ENCODE results near the gene RBBP6.
"Not testable (repeated sequence)": the region's sequence is repeated elsewhere in the genome, so short reads cannot be mapped to it uniquely, and the experiment has no call there.

Gene RBBP6, protein sequence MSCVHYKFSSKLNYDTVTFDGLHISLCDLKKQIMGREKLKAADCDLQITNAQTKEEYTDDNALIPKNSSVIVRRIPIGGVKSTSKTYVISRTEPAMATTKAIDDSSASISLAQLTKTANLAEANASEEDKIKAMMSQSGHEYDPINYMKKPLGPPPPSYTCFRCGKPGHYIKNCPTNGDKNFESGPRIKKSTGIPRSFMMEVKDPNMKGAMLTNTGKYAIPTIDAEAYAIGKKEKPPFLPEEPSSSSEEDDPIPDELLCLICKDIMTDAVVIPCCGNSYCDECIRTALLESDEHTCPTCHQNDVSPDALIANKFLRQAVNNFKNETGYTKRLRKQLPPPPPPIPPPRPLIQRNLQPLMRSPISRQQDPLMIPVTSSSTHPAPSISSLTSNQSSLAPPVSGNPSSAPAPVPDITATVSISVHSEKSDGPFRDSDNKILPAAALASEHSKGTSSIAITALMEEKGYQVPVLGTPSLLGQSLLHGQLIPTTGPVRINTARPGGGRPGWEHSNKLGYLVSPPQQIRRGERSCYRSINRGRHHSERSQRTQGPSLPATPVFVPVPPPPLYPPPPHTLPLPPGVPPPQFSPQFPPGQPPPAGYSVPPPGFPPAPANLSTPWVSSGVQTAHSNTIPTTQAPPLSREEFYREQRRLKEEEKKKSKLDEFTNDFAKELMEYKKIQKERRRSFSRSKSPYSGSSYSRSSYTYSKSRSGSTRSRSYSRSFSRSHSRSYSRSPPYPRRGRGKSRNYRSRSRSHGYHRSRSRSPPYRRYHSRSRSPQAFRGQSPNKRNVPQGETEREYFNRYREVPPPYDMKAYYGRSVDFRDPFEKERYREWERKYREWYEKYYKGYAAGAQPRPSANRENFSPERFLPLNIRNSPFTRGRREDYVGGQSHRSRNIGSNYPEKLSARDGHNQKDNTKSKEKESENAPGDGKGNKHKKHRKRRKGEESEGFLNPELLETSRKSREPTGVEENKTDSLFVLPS (N-terminal part only)

DNA sequence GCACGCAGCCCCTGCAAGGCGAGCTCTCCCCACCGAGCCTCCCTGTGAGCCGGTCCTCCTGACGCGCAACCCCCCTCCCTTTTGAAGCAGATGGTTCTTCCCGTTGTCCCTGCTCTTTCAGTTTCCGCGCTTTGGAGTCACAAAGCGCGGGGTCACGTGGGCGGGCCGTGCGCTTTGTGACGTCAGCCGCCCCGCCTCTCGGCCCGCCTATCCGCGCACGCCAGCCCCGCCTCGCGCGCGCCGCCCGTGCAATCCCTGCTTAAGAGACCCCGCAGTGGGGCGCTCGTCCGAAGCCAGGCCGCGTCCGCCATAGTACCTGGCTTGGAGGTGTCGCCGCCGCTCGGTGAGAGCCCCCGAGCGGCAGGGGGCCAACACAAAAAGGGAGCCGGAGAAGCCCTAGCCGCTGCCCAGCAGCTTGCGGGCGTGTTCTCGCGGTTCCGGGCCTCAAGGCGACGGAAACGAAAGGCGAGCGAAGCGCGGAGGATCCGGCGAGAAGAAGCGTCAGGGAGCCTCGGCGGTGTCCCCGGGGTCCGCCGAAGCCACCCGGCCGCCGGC, at the start of gene RBBP6:
RBBP6 (plus strand) TSS at position 272 of the 555 bp plus-strand sequence. CDS start 1,061 bp downstream, outside the sequence.
- peak; percentile 87 for DNase-seq

DNA sequence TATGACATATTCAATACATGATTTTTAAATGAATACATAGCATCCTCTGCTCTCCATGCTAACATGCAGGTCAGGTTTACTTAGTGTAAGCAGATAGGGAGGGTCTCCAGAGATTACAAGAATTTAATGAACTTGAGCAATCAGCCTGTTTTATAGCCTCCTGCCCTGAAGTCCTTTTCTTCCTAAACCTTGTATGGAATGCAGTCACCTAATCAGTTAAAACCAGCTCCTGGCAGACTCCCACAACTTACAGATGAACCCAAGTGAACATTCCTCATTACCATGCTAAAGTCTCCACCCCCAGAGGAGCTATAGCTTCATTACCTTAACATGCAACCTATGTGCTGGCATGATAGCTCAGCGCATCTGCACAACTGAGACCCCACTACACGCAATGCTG, 48.5 kb upstream of the RBBP6 start:
- no peak for DNase-seq

DNA sequence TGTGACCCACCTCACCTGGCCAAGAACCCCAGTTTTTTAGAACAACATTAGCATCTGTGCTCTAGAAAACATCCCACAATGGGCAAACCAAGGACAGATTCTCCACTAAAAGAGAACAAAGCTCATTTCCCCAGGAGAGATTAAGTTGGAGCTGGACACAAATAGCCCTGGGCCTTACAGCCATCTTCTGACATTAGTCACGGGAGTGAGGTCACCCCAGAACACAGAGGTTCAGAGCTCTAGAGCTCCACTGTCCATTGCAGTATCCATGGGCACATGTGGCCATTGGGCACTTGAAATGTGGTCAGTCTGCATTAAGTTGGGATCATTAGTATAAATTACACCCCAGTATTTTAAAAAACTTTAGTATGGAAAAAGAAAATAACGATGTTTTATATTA, 47.6 kb upstream of the RBBP6 start:
- no peak for DNase-seq

DNA sequence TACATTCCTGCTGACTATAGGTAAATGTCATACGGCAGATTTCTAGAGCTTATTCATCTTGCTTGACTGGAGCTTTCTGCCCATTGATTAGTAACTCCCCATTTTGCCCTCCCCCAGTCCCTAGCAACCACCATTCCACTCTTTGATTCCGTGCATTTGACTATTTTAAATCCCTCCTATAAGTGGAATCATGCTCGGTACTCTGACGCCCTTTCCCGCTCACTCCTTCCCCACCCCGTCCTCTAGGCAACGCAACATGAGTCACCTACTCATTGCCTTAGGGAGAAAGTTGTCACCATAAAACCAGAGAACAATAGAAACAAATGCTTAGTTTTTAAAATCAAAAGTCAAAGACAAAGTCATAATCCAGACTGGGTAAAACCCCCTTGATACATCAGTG, 45.5 kb upstream of the RBBP6 start:
- no peak for DNase-seq

DNA sequence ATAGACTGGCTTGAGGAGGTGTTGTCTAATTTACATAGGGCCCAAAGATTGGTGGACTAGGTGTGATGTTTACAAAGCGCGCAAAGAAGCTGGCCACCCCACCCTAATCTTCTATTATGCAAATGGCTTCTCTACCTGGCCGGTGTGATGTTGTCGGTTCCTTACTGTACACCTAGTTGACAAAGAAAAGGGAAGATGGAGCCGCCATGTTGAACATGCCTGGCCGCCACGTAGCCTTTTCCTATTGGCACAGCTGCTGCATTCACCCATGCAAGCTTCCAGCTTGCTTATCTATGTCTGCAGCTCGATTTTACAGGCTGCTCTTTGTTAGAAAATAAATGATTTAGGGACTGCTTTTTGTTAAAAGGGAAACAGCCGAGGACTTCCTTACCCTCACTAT, 44.2 kb upstream of the RBBP6 start:
- DNase-seq = not testable (repeated sequence)

DNA sequence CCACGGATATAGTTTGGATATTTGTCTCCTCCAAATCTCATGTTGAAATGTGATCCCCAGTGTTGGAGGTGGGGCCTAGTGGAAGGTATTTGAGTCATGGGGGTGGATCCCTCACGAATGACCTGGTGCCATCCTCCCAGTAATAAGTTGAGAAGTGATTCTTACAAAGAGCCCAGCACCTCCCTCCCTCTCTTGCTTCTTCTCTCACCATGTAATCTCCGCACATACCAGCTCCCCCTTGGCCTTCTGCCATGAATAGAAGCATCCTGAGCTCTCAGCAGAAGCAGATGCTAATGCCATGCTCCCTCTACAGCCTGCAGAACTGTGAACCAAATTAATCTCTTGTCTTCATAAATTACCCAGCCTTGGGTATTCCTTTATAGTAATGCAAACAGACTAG, 41.9 kb upstream of the RBBP6 start:
- peak; percentile 58 for DNase-seq

DNA sequence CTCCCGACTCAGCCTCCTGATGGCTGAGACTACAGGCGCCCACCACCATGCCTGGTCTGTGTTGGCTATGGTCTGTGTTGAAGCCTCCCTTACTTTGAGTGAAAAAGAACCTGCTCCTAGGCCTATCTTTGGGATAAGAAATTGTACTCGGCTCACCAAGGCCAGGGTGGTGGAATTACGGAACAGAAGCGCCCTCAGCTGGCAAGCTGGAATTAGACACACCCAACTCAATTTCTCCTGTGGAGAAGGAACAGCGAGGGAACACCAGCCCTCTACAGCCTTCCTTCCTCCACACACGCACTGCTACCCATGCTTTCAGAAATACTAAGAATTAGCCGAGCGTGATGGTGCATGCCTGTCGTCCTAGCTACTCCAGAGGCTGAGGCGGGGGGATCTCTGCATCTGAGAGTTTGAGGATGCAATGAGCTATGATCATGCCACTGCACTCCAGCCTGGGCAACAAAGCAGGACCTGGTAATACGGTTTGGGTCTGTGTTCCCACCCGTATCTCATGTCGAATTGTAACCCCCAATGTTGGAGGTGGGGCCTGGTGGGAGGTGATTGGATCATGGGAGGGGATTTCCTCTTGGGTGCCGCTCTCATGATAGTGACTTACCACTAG, 40.1 kb upstream of the RBBP6 start:
- DNase-seq = no peak

DNA sequence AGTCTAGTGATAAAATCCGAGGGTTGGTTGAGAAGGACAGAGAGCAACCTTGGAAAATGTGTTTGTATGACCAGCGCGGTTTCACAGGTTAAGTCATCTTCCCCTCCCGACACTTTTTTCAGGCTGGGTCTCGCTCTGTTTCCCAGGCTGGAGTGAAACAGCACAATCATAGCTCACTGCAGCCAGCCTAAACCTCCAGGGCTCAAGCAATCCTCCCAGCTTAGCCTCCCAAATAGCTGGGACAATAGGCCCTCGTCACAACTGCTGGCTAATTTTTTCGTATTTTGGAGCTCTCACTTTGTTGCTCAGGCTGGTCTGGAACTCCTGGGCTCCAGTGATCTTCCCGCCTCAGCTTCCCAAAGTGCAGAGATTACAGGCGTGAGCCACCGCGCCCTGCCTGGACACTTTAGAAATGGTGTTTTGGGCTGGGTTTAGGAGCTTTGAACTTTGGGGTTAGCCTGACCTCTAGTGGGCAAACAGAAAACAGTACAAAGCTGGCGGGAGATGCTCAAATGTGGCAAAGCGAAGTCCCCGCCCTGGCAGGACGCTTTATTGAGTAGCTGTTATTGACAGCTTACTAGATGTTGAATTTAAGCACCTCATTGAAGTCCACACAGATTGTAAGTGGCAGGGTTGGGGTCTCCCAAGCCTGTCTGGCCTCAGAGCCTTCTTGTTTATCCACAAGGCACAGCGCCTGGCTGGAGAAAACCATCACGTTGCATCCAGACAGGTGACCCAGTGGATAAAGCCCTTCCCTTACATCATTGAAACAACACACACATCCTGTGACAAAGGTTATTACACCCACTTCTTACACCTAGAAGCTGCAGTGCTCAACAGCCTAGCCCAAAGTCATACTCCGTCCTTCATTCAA, 34.7 kb upstream of the RBBP6 start:
- peak; percentile 26 for DNase-seq

DNA sequence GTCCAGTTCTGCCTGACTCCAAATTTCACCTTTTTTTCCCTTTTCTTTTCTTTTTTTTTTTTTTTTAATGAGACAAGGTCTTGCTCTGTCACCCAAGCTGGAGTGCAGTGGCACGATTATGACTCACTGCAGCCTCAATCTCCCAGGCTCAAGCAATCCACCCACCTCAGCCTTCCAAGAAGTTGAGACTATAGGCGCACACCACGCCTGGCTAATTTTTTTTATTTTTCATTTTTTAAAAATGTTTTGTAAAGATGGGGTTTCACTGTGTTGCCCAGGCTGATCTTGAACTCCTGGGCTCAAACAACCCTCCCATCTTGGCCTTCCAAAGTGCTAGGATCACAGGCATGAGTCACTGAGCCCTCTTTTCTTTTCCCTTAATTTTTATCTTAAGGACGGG, 33.4 kb upstream of the RBBP6 start:
- DNase-seq = no peak

DNA sequence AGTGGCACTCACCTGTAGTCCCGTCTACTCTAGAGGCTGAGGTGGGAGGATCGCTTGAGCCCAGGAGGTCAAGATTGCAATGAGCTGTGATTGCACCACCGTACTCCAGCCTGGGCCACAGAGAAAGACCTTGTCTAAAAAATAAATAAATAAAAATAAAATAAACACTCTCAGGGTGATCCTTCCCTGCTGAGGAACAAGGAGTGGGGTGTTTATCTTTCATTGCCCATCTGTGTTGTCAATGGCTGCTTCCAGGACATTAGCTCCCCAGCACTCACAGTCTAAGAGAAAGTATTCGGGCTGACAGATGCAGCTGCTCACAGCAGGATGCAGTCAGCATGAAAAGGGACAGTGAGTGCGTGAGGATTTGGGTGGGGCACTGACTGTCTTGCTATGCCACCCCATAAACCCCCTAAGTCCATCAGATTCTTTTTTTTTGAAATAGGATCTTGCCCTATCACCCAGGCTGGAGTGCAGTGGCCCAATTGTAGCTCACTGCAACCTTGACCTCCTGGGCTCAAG, 31.3 kb upstream of the RBBP6 start:
- no peak for DNase-seq

DNA sequence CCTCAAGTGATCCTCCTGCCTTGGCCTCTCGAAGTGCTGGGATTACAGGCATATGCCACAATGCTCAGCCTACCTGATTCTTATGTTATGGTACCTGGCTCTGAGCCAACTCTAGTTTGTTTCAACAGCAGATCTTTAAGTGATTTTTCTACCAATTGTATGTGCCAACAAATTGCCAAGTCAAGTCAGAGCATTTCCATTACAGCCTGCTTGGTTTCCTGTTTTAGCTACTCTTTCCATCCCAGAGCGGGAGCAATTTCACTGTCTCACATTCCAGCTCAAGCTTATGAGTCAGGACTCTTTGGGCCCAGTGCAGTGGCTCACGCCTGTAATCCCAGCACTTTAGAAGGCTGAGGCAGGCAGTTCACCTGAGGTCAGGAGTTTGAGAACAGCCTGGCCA, 30.8 kb upstream of the RBBP6 start:
- DNase-seq = peak; percentile 71

DNA sequence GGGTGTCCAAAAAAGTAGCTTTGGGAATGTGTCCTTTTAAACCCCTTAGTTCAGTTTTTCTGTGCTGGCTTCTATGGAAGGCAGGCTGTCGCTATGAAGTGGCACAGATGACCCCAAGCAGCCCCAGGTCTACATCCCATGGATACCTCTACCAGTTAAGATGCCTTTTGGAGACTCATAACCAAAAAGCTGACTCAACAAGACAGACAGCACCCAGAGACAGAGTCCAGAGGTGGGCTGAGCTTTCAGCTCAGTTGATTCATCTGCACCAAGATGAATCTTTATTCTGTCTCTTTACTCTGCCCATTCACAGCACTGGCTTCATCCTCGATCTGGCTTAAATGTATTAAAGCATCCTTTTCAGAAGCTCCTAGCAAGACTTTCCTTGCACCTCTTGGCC, 29.8 kb upstream of the RBBP6 start:
- DNase-seq = no peak

DNA sequence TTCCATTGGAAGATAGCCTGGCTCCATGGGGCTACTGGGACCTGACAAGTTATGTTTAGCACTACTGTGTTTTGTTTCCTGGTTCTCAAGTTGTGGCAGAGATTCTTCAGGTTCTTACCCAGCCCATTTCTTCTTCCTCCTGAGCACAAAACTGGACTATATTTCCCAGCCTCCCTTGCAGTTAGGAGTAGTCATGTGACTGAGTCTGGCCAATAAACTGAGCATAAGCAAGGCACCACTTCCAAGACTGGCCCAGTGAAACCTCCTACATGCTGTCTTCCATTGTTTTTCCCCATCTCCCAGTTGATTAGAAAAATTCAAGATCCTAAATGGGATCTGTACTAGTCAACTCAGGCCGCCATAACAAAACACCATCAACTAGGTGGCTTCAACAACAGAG, 28.2 kb upstream of the RBBP6 start:
- DNase-seq = no peak

DNA sequence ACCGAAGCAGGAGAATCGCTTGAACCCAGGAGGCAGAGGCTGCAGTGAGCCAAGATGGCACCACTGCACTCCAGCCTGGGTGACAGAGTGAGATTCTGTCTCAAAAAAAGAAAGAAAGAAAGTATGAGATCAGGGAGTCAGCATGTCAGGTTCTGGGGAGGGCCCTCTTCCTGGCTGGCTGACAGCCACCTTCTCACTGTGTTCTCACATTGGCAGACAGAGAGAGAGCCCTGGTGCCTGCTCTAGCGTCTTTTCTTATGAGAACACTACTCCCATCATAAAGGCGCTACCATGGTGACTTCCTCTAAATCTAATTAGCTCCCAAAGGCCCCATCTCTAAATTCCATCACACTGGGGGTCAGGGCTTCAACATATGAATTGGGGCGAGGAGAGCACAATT, 27.6 kb upstream of the RBBP6 start:
- no peak for DNase-seq

DNA sequence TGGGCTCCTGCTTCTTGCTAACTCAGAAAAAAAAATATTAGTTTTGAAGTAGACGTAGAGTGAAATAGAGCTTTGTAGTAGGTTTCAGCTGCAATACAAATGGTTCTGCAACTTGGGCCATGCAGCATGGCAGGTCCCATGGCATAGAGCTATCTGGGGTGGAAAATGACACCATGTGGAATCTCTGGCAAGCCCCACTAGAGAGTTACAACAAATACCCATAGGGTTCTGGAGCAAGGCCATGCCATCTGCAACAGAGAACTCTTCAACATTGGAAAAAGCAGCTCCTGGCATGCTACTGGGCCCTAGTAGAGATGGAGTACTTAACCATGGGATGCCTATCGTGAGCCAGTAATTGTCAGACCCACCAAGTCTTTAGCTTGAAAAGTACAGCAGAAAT, 25.3 kb upstream of the RBBP6 start:
- no peak for DNase-seq

DNA sequence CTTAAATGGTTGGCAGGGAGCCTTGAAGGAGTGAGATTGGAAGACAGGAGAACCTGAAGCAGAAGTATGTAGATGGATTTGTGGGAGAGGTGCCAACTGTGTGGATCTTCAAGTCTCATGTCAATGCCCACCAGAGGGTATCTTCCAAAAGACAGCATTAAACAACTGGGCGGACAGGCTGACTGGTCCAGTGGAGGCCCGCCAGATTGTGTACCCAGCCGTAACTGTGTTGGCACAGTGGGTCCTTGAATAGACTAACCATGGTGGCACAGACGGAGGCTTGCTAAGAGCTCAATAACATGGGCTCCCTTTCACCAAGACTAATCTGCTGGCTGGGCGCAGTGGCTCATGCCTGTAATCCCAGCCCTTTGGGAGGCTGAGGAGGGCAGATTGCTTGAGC, 24.2 kb upstream of the RBBP6 start:
- DNase-seq = no peak

DNA sequence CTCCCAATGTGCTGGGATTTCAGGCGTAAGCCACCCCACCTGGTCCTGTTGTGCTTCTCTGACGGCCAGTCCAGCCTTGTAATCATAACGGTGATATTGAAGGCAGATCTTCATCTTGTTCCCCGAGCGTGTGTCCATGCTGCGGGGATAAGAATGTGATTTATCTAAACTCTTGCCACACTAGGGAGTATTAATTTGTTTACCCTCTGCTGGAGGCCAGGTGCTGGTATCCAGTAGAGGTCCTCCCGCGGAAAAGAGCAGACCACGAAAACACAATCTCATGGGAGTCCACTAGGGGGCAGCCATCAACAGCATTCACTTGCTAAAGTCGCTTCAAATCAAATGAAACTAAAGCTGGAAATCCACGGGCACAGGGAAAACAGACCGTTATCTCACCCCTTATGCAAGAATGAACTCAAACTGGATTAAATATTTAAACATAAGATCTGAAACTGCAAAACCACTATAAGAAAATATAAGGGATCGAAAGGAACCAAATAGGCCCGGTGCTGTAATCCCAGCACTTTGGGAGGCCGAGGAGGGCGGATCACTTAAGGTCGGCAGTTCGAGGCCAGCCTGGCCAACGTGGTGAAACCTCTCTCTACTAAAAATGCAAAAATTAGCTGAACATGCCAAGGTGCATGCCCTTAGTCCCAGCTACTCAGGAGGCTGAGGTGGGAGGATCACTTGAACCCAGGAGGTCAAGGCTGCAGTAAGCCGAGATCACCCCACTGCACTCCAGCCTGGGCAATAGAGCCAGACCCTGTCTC, 22.3 kb upstream of the RBBP6 start:
- peak; percentile 65 for DNase-seq

DNA sequence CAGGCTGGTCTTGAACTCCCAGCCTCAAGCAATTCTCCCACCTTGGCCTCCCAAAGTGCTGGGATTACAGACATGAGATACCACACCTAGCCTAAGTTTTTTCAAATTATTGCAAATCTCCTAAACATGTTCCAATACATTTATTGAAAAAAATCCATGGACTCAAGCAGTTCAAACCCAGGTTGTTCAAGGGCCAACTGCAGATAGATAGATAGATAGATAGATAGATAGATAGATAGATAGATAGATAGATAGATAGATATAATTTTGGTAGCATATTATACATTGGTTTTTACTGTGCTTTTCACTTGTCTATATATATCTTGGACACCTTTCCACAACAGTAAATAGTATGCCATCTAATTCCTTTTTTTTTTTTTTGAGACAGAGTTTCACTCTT, 20.9 kb upstream of the RBBP6 start:
- no peak for DNase-seq

DNA sequence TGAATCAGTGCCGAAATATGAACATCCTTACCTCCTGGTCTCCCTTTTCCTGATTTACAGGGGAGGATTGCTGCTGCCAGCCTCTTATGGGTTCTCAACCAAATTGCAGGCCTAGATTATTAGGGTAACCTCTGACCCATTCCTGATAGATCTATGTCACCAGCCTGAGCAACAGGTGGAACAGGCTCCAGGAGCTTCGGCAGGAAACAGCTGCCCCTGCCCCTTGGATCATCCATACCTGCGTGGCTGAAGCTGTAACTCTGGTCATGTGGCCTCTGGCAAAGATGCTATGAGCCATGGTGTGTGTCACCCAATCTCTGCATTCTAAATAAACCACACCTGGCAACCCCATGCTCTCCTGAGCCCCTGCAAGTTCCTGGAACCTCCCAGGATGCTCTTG, 18.4 kb upstream of the RBBP6 start:
- DNase-seq = no peak

DNA sequence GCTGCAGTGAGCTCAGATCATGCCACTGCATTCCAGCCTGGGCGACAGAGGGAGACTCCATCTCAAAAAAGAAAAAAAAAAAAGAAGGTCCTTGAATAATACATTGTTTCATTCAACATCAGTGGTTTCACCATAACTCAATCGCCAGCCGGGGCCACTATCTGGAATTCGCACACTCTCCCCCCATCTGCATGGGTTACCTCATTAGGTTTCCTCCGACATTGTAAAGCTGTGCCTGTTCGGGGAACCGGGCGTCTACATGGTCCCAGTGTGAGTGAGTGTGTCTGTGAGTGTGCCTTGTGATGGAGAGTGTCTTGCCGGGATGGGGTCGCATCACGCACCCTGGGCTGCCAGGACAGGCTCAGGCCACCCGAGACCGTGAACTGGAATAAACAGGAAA, 16.6 kb upstream of the RBBP6 start:
- no peak for DNase-seq

DNA sequence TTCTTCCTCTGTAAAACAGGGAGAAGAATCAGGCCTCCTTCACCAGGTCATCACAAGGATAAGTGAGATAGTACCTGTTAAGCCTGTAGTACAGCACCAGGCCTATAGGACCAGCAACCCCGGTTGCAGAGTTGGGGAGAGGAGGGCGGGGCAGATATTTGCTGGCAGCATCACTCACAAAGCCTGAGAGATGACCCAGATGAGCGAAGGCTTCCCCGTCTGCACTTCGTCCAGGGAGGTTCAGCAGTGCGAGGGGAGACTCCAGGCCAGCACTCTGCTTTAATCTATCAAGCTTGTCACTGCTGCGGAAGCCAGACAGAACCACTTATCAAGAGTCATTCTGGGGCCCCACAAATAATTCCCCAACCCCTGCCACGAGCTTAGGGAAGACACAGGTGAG, 15.8 kb upstream of the RBBP6 start:
- DNase-seq = no peak
